ENCODE measurements around the gene P2RX1. TPM values are rescaled to one million over a fixed set of nuclear protein-coding genes. Genes with fewer than 3 reads are reported as not detected.

The P2RX1 gene
- total RNA-seq, 4 donors from 2014 or later, result 0.87 to 8.6 (median 4.9) TPM

- no peaks in the 10 kb centered on the region for H3K36me3 ChIP-seq
- H3K4me3 ChIP-seq, result no peak overlapping the region
- no peaks in the 10 kb centered on the region for H3K4me1 ChIP-seq
- no peaks in the 10 kb centered on the region for H3K27me3 ChIP-seq
- H3K27ac ChIP-seq, result no peak overlapping the region
- DNase-seq (ENCODE audit: low spot score in 2 of 2), result no peak
- H3K9me3 ChIP-seq, result no peaks in the 10 kb centered on the region
- 65 to 75% methylated on average over 16 to 21 of the region's 21 CpGs for WGBS, 2 donors
- TF ChIP-seq POLR2A (IDR thresholded peaks at IDR 0.05), result no peak
- no peak for TF ChIP-seq EP300 (IDR thresholded peaks at IDR 0.05)
- TF ChIP-seq CTCF (IDR thresholded peaks at IDR 0.05), result no peak
Observed at GRCh38 chr17:3903881-3904290, 12.4 kb downstream of the P2RX1 start.

GRCh38 chr17:3903051-3903825, 13.0 kb downstream of the P2RX1 start:
- Histone ChIP-seq H3K4me1 (no peaks in the 10 kb centered on the region), H3K4me3 (no peak overlapping the region), H3K27me3 (no peaks in the 10 kb centered on the region), H3K27ac (no peak overlapping the region), H3K36me3 (no peaks in the 10 kb centered on the region), H3K9me3 (no peaks in the 10 kb centered on the region)
- WGBS, 2 donors, result 82 to 91% methylated on average over 25 of the region's 25 CpGs
- DNase-seq (ENCODE audit: low spot score in 2 of 2), result no peak
- TF ChIP-seq EP300 (IDR thresholded peaks at IDR 0.05), result no peak
- no peak for TF ChIP-seq POLR2A (IDR thresholded peaks at IDR 0.05)
- no peak for TF ChIP-seq CTCF (IDR thresholded peaks at IDR 0.05)

GRCh38 chr17:3900646-3901045, 15.6 kb downstream of the P2RX1 start:
- H3K4me3 ChIP-seq, result no peak overlapping the region
- 62% methylated on average over 6 of the region's 6 CpGs for WGBS, 2 donors
- H3K9me3 ChIP-seq, result no peaks in the 10 kb centered on the region
- H3K4me1 ChIP-seq, result peaks cover 0 to 5% (median 0%) of the 10 kb centered on the region in 4 donors
- H3K36me3 ChIP-seq, result no peaks in the 10 kb centered on the region
- no peaks in the 10 kb centered on the region for H3K27me3 ChIP-seq
- H3K27ac ChIP-seq, result no peak overlapping the region
- DNase-seq (ENCODE audit: low spot score in 2 of 2), result no peak
- TF ChIP-seq EP300 (IDR thresholded peaks at IDR 0.05) (no peak), POLR2A (IDR thresholded peaks at IDR 0.05) (no peak), CTCF (IDR thresholded peaks at IDR 0.05) (no peak)

- no peaks in the 10 kb centered on the region for H3K27me3 ChIP-seq
- TF ChIP-seq CTCF (IDR thresholded peaks at IDR 0.05) (no peak), POLR2A (IDR thresholded peaks at IDR 0.05) (no peak), EP300 (IDR thresholded peaks at IDR 0.05) (no peak)
- no peak for DNase-seq (ENCODE audit: low spot score in 2 of 2)
- H3K9me3 ChIP-seq, result no peaks in the 10 kb centered on the region
- no peak overlapping the region for H3K27ac ChIP-seq
- H3K4me1 ChIP-seq, result peaks cover 0 to 23% (median 4%) of the 10 kb centered on the region in 4 donors
- no peak overlapping the region for H3K4me3 ChIP-seq
- no peaks in the 10 kb centered on the region for H3K36me3 ChIP-seq
- WGBS, 2 donors, result 88% methylated on average over 5 to 12 of the region's 12 CpGs
Observed at GRCh38 chr17:3897731-3898130, 18.5 kb downstream of the P2RX1 start.

- no peak for DNase-seq (ENCODE audit: low spot score in 2 of 2)
- H3K4me1 ChIP-seq, result peaks cover 0 to 30% (median 11%) of the 10 kb centered on the region in 4 donors
- H3K27me3 ChIP-seq, result no peaks in the 10 kb centered on the region
- 78 to 79% methylated on average over 6 of the region's 6 CpGs for WGBS, 2 donors
- TF ChIP-seq CTCF (IDR thresholded peaks at IDR 0.05) (no peak), POLR2A (IDR thresholded peaks at IDR 0.05) (no peak), EP300 (IDR thresholded peaks at IDR 0.05) (no peak)
- H3K36me3 ChIP-seq, result no peaks in the 10 kb centered on the region
- H3K9me3 ChIP-seq, result no peaks in the 10 kb centered on the region
- no peak overlapping the region for H3K4me3 ChIP-seq
- H3K27ac ChIP-seq, result no peak overlapping the region
Observed at GRCh38 chr17:3896968-3897235, 19.4 kb downstream of the P2RX1 start.
